ENCODE measurements around the gene FBN1.
A peak's percentile ranks its signal among the peaks of the same experiment; 100 is the strongest.

Gene FBN1

GRCh38 chr15:48427479-48427878 is 218.0 kb downstream of the FBN1 start:
- ATAC-seq, result peak; percentile 3; the same call in 1 of the 3 replicates
- no peak for TF ChIP-seq SNAI2 (CRISPR knock-in tag; IDR thresholded peaks at IDR 0.05)
- no peak for TF ChIP-seq ISL1 (CRISPR knock-in tag; IDR thresholded peaks at IDR 0.05)
- no peak for TF ChIP-seq TSHZ2 (CRISPR knock-in tag; IDR thresholded peaks at IDR 0.05)
- TF ChIP-seq BACH2 (CRISPR knock-in tag; IDR thresholded peaks at IDR 0.05; ENCODE audit: borderline replicate concordance), result no peak

- ATAC-seq, result no peak
- TF ChIP-seq TCF4 (CRISPR knock-in tag; IDR thresholded peaks at IDR 0.05; ENCODE audit: borderline replicate concordance) (no peak), TOX (CRISPR knock-in tag; IDR thresholded peaks at IDR 0.05; ENCODE audit: borderline replicate concordance) (no peak), ZNF565 (CRISPR knock-in tag; conservative IDR thresholded peaks at IDR 0.05; ENCODE audit: low read depth) (no peak)
Measured at GRCh38 chr15:48426941-48427340, 218.6 kb downstream of the FBN1 start.

GRCh38 chr15:48426044-48426443 is 219.5 kb downstream of the FBN1 start:
- TF ChIP-seq ZNF8 (CRISPR knock-in tag; IDR thresholded peaks at IDR 0.05) (no peak), CSDC2 (CRISPR knock-in tag; IDR thresholded peaks at IDR 0.05) (no peak), ZFP30 (CRISPR knock-in tag; IDR thresholded peaks at IDR 0.05) (no peak), OSR1 (CRISPR knock-in tag; IDR thresholded peaks at IDR 0.05) (no peak), BACH2 (CRISPR knock-in tag; IDR thresholded peaks at IDR 0.05; ENCODE audit: borderline replicate concordance) (no peak), ZNF70 (CRISPR knock-in tag; IDR thresholded peaks at IDR 0.05) (no peak), CREB5 (CRISPR knock-in tag; IDR thresholded peaks at IDR 0.05; ENCODE audit: low read depth) (no peak), CSRNP3 (CRISPR knock-in tag; IDR thresholded peaks at IDR 0.05) (no peak), TCF4 (CRISPR knock-in tag; IDR thresholded peaks at IDR 0.05; ENCODE audit: borderline replicate concordance) (no peak), PATZ1 (CRISPR knock-in tag; IDR thresholded peaks at IDR 0.05; ENCODE audit: borderline replicate concordance) (no peak), PPARA (CRISPR knock-in tag; IDR thresholded peaks at IDR 0.05; ENCODE audit: borderline replicate concordance) (no peak), TOX (CRISPR knock-in tag; IDR thresholded peaks at IDR 0.05; ENCODE audit: borderline replicate concordance) (no peak), ZFP3 (CRISPR knock-in tag; IDR thresholded peaks at IDR 0.05) (no peak), GLIS3 (CRISPR knock-in tag; IDR thresholded peaks at IDR 0.05) (no peak), ZNF565 (CRISPR knock-in tag; conservative IDR thresholded peaks at IDR 0.05; ENCODE audit: low read depth) (no peak)
- ATAC-seq, result no peak

GRCh38 chr15:48425051-48425450 is 220.5 kb downstream of the FBN1 start:
- TF ChIP-seq CSRNP3 (CRISPR knock-in tag; IDR thresholded peaks at IDR 0.05) (no peak), ZNF70 (CRISPR knock-in tag; IDR thresholded peaks at IDR 0.05) (no peak)
- no peak for ATAC-seq
